GM21825 (cell line): ENCODE measurements around the gene DENND1A.
A peak's percentile ranks its signal among the peaks of the same experiment; 100 is the strongest.
"Not testable (repeated sequence)": the region's sequence is repeated elsewhere in the genome, so short reads cannot be mapped to it uniquely, and the experiment has no call there.

Source experiments
- ATAC-seq: cut with Tn5 transposase; IDR thresholded peaks from one replicate; pipeline ENCODE4 v1.9.1; 2021; ENCODE audit warnings: mild to moderate bottlenecking, moderate library complexity; ENCODE audit not compliant: unreplicated experiment

The DENND1A gene

DNA sequence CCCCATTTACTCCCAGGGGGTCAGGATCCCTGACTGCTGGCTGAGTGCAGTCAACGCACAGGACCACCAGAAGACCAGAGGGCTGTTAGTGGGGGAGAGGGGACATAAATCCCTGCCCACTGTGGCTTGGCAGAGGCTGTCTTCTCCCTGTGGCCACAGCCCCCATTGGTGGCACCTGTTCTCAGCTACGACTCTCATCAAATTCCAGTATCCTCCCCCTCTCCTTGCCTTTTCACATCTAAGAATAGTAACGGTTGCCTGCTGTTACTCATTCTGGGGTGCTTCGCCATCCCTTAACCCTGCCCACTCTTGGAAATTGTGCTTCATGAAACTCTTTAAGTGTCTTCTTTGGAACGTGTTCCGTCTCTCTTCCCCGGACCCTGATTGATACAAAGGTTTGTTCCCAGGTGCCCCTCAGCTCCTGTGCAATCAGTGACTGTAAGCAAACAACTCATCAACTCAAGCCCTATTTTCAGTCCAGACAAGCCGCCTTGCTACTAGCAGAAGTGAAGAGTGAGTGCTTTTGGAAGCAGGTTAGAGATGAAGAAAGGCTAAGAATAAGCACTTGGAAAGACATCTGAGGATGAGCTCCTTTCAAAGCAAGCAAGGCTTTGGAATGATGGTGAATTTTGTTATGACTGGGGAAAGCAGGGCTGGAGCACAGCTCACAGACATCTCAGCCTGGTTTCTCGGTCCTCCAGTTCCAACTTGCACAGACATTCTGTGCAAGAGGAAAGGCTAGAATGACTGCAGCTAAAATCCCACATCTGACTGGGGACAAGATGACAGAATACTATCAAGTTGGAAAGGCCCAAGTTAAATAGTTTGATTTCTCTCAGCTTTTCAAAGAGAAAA, 22.9 kb upstream of the DENND1A start:
- ATAC-seq = no peak

DNA sequence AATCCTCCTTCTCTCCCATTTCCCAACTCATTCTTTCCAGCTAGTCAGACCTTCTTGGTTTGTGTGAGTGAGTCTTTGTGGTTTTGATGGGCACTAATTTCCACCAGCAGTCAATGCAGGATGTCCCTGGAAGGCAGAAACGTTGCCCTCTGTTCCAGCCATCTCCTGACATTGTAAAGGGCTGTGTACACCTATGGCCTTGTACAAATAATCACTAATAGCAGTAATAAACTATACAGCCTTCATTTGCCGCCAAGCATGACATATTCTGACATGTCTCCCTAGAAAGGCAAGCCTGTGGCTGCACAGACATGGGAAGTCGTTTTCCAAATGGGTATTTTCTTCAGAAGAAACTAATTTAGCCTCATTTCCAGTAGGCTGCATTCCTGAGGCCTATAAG, 18.4 kb upstream of the DENND1A start:
- ATAC-seq = no peak

DNA sequence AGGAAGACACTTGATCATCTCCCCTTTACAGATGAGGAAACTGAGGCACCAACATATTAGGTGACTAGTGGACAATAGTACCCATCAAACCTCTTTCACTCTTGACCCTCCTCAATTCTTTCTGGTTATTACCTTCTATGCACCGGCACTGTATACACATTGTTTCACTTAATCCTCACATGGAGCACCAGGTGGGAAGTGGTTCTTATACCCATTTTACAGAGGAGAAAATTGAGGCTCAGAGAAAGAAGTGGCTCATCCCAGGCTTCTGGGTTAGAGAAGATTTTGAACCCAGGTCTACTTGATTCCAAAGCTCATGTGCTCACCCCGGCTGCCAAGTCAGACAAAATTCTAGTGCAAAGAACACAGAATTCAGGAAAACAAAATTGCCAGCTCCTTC, 17.4 kb upstream of the DENND1A start:
- no peak for ATAC-seq

DNA sequence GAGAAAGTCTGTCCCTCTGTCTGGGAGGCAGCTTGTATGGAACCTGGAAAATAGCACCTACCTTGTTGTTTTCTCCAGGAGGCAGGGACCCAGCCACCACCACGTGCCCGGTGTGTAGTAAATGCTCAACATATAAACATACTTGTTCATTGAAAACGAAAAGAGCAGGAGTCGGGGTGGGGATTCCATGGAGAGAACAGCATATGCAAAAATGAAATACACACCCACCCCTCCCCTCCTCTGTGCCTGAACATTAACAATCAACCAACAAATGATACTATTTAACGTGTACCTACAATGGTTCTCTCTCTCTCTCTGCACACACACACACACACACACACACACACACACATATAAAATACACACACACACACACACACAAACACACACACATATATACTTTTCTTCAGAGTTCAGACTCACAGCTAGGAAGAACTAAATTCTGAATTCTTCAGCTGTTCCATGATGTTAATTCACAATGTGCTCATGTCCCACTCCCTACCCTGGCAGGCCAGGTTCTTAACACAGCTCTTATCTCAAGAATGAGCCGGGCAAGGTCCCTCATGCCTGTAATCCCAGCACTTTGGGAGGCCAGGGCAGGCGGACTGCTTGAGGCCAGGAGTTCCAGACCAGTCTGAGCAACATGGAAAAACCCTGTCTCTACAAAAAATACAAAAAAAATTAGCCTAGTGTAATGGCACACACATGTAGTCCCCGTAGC, 16.3 kb upstream of the DENND1A start:
- ATAC-seq = no peak

DNA sequence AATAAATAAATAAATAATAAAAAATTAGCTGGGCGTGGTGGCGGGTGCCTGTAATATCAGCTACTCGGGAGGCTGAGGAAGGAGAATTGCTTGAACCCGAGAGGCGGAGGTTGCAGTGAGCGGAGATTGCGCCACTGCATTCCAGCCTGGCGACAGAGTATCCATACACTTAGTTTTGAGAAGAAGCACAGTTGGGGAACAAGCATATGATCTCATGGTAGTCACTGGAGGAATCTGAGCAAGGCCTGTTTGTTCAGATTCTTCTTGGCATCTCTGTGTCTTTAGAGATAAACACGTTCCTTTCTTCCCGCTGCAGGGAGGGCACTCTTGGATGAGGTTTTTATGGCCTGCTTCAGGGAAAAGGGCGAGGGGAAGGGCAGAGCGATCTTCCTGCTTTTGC, 15.6 kb upstream of the DENND1A start:
- ATAC-seq = no peak

DNA sequence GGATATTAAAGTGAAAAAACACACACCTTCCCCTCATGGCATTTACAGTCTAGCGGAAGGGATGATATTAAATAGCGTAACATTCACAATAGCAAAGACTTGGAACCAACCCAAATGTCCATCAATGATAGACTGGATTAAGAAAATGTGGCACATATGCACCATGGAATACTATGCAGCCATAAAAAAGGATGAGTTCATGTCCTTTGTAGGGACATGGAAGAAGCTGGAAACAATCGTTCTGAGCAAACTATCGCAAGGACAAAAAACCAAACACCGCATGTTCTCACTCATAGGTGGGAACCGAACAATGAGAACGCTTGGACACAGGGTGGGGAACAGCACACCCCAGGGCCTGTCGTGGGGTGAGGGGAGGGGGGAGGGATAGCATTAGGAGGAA, 14.5 kb upstream of the DENND1A start:
- not testable (repeated sequence) for ATAC-seq

DNA sequence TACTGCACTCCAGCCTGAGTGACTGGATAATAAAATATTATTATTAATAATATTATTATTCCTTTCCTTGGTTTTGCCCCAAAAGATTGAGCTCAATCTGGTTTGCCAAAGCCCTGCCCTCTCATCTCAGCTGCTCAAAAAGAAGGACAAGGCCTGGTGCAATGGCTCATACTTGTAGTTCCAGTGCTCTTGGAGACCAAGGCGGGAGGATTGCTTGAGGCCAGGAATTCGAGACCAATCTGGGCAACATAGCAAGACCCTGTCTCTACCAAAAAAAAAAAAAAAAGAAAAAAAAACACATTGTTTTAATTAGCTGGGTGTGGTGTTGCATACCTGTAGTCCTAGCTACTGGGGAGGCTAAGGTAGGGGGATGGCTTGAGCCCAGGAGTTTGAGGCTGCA, 13.7 kb upstream of the DENND1A start:
- ATAC-seq = no peak

DNA sequence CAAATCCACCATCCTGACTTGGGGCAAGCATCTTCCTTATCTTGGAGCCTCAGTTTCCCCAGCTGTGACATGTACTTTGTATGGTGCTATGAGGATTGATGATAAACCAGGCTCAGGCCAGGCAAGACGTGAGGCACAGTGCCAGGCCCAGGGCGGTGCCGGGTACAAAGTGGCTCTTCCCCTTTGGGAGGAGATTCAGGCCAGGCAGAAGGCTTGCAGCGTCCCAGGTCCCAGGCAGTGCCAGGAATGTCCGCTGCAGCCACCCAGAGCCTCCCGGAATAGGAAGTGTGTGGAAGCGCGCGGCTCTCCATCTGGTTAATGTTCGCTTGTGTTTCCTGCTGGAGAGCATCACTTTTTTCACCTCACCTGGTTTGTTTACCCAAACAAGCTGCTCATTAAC, 12.6 kb upstream of the DENND1A start:
- ATAC-seq = no peak

DNA sequence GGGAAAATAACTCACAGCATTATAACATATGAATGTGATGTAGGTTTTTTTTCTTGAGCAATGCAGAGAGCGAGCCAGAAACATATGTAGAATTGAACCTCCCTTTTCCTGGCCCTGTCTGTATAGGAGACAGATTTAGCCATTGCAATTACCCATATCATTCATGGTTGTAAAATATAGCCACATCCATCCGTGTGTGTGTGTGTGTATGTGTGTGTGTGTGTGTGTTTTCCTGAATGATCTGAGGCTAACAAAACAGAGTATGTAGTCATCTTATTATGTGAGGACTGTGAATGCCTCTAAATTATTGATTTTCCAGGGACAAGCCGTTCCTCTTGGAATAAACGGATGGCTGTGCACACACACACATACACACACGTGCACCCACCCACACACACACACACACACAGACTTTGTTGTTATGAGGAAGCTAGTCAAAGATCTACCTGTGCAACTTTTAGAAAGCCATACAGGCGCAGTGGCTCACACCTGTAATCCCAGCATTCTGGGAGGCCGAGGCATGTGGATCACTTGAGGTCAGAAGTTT, 11.7 kb upstream of the DENND1A start:
- ATAC-seq = no peak

DNA sequence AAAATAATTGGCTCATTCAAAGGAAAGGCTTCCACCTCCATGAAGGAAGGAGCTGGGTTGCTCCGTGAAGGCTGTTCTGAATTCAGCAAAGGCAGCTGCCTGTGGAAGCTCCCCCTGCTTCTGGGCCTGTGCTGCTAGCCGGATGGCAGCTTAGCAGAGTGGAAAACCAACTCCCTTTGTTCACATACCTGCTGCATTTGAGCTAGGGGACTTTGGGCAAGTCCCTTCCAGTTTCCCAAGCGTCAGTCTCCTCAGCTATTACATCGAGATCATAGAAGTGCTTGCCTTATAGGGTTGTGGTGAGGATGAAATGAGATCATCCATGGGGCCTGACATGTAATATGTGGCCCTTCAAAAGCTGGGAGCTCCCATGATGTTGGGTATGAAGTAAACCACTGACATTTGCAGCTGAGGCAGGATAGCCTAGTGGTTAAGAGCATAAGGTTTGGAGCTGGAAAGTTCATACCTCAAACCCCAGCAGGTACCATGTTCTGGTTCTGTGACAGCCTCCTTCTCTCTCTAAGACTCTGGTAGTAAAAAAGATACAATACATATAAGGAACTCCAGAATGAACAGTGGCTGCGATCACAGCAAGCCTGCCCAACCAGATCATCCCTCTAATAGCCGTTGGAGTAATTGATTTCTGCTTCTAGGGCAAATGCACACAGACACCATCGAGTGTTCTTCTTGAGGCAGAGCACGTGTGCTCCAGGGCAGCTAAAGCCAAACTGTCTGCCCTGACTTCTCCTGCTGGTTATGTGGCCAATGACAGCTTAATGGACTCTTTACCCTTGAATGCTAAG, 11.0 kb upstream of the DENND1A start:
- no peak for ATAC-seq

DNA sequence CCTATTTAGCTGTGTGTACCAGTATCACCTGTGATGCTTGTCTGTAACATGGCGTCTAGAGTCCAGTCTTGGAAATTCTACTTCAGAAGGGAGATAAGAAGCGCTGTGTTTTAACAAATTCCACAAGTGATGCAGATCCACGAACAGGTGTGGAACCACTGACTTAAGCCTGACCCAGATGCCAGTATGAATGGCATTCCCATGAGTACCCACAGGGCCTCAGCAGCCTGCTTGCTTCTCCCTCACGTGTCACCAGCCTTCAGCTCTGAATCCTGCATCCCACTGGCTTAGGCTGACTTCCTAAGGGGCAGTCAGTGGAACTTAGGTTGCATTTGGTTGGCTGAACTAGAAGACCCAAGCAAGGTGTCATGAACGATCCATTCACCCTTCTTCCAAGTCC, 8.5 kb upstream of the DENND1A start:
- ATAC-seq = no peak

DNA sequence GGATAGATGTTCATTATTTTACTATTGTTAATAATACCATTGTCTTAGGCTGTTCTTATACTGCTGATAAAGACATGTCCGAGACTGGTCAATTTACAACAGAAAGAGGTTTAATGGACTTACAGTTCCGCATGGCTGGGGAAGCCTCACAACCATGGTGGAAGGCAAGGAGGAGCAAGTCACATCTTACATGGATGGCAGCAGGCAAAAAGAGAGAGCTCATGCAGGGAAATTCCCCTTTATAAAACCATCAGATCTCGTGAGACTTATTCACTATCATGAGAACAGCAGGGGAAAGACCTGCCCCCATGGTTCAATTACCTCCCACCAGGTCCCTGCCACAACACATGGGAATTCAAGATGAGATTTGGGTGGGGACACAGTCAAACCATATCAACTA, 6.6 kb upstream of the DENND1A start:
- ATAC-seq = not testable (repeated sequence)

DNA sequence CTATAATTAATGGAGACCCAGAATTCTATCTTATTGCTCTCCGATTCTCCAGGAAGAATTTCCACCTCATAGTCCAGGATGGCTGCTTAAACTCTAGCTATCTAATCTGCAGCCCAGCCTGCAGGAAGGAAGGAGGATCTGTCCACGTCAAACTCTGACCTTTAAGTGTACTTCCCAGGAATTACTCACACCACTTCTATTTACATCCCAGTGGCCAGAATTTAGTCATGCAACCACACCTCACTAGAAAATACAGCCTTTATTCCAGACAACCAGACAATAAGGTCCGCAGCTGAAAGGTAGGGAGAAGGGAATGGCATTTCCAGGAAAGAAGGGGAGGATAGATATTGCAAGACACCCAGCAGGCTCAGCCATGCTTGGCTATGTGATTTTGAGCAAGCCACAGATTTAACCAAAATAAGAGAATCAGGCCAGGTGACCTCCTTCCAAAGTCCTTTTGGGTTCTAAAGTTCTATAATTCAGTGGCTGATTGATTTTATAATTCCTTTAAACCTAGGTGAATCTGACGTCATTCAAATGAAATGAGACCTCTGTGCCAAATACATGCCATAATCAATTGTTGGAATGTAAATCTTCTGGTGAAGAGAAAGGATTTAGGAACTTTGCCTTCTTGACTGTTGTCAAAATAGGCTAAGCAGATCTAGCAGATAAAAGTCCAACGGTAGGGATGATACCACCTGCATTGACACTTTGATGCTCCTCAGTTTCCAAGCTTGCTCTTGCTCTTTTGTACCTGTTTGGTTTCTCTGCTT, 3.7 kb upstream of the DENND1A start:
- no peak for ATAC-seq

DNA sequence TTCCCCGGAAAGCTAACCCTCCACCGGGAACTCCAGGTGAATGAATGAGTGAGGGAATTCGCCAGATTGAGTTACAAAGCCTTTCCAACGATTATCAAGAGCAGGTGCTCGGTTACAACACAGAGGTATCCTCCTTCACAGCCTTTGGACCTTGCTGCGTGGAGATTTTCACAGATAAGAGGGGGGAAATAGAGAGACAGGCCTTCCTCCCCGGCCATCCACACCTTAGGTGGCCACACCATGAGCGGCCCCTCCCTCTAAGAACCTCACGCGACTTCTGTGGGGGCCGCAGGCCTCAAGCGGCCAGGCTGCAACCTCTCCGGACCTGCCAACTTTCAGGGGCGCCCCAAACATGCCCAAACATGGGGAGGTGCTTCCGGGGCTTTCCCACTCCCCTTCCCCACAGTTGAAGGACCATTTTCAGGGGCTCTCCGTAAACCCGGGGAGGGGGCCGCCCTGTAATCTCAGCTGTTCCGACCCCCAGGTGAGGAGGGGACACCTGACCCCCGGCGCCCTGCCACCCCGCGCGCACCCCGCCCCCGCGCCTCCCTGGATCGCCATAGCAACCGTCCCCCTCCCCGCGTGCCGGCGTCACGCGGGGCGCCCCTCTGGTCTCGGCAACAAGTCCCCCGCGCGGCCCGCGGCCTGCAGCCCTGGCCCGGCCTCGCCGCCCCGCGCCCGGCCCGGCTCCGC, 603 bp downstream of the DENND1A start:
- ATAC-seq = peak; percentile 18

DNA sequence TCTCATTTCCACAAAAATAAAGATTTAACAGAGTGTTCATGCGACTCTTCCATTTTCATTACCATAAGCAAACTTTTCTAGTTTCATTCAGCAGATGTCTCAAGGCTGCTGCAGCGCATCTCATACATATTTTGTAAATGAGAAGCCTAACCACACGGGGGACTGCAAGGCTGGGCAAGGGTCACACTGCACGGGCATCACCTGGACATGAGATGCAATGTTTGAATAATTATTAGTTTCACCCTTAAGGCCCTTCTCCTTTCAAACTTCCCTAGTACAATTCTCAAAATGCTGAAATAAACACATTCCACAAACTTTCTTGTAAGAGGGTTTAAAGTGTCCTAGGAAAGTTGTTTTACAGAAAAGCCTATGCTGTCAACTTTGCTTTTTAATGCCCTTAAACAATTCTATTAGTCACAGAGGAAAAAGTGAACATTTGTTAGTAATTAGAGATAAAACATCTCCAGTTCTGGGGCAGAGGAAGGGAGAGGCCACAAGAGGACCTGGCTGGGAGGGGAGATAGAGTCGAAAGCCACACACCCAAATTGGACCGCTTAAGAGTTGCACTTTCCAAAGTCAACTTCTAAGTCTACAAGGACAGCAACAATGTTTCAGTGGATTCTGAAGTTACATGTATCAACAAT, 1.3 kb downstream of the DENND1A start:
- no peak for ATAC-seq

DNA sequence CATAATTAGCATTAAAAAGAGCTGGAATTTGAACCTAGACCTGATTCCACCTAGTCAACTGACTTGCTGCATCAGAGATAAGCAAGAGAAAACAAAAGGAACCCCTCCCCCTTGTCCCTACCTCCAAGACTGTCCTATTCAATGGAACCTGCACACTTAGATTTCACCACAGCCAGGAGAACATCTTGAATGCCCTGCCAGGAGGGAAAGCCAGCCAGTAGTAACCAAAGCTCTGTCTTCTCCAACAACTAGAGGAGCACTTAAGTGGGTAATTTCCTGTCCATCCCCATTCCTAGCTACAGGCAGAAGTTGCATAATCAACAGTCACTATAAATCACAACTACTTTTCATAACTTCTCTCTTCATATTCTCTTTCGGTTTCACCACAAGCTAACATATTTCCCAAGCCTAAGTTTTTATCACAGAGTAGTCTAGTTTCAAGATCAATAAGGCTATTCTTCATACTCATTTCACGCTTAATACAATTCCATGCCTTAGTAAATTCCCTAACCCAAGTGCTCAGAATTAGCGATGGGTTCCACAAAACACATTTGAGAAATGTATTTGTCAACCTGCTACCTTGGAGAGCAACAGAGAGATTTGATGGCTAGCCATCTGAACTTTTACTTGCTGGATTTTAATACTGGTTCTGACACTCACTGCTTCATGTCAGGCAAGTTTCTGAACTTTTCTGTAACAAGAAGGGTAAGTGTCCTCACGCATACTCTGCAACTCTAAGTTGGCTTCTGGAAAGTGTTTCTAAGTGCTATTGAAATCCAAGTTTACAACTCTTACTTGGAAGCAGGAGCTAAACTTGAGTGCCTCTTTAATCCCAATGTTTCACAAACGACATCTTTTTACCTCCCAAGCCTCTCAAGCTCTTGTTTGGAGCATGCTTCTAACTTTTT, 2.0 kb downstream of the DENND1A start:
- no peak for ATAC-seq

DNA sequence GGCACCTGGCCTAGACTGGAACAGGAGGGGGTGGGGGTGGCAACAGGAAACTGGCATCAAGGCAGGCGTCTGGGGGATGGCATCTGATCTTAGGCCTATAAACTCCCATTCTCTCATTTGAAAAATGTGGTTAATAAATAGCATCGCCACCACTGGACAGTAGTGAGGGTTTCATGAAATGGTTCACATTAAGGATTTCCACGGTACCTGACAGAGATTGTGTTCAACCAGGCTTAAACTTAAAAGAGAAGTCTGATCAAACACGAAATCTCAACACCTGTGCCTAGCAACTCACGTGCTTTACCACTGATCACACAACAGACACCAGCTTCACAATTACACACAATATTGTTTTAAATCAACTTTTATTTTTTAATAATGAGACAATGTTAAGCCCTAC, 3.0 kb downstream of the DENND1A start:
- no peak for ATAC-seq

DNA sequence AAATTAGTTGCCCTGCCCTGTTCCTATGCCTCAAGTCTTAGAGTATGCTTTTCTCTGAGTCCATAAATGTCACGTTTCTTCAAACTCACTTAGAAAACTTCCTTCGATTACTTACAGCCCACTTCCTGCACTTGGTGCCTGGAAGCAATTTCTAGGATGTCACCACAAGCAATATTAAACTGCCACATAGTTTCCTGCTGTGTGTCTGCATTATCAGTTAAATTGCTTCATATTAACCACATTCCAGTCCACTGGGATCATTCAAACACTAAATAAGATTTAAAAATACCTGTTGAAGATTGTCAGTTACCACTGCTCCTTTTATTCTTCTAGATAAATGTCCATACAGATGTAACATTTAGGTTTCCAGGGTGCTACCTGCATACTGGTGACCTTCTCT, 4.1 kb downstream of the DENND1A start:
- ATAC-seq = no peak
